AG09319 (cell line): ENCODE measurements around the gene HDAC4.

ENCODE experiments used
- DNase-seq: peaks from one replicate; pipeline ENCODE4 v3.0.0-alpha.2; 2010; ENCODE audit warnings: low read depth; ENCODE audit errors: extremely low read depth
- TF ChIP-seq, protein P1 (sequence below): IDR thresholded peaks from 2 replicates; pipeline ENCODE4 v1.5.1; 2011; ENCODE audit warnings: low read depth, mild to moderate bottlenecking, inconsistent platforms, low read length, moderate library complexity

Gene HDAC4

DNA sequence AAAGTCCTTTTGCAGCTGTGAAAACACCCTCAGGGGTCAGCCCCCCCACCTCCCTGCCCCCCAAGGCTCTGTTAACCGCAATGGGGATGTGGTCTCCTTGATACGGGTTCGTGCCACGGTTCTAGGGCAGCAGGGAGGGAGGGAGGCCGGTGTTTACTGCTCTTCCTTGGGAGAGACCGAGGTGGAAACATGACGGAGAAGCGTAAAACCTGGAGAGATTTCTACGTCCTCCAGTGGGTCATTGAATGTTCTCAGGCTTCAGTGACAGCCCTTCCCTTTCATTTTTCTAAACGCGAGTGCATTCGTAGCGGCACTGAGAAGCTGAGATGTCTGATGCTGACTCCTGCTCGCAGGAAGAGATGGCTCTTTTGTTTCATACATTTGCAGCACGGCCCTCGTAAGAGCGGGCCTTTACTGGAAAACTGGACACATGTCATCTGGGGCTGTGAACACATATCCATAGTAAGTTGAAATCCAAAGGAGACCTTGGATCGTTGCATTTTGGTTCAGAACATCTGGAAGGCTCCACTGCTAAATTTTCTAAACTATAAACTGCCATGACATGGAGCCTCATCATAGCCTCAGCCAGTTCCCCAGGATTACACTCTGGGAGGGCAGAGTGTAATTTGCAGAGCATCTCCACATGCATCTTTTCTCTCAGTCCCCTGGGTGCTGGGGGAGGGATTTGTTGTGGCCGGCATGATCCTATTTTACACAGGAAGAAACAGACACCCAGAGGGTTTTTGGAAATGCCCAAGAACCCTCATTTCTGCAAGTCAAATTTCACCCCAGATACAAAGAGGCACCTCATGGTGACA lies 40.6 kb upstream of the HDAC4 start:
- DNase-seq, result no peak
- TF ChIP-seq, protein P1, sequence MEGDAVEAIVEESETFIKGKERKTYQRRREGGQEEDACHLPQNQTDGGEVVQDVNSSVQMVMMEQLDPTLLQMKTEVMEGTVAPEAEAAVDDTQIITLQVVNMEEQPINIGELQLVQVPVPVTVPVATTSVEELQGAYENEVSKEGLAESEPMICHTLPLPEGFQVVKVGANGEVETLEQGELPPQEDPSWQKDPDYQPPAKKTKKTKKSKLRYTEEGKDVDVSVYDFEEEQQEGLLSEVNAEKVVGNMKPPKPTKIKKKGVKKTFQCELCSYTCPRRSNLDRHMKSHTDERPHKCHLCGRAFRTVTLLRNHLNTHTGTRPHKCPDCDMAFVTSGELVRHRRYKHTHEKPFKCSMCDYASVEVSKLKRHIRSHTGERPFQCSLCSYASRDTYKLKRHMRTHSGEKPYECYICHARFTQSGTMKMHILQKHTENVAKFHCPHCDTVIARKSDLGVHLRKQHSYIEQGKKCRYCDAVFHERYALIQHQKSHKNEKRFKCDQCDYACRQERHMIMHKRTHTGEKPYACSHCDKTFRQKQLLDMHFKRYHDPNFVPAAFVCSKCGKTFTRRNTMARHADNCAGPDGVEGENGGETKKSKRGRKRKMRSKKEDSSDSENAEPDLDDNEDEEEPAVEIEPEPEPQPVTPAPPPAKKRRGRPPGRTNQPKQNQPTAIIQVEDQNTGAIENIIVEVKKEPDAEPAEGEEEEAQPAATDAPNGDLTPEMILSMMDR, result no peak

GRCh38 chr2:239440511-239440959 lies 39.7 kb upstream of the HDAC4 start:
- TF ChIP-seq, protein P1, result no peak
- DNase-seq, result no peak

- no peak for DNase-seq
- TF ChIP-seq, protein P1, result no peak
Measured at GRCh38 chr2:239439754-239440315, 39.0 kb upstream of the HDAC4 start.

- TF ChIP-seq, protein P1, result no peak
- no peak for DNase-seq
Measured at GRCh38 chr2:239438995-239439753, 38.4 kb upstream of the HDAC4 start.

- no peak for DNase-seq
- TF ChIP-seq, protein P1, result no peak
Measured at GRCh38 chr2:239438368-239438767, 37.5 kb upstream of the HDAC4 start.

GRCh38 chr2:239436669-239437335 lies 36.0 kb upstream of the HDAC4 start:
- TF ChIP-seq, protein P1, result no peak
- DNase-seq, result no peak

DNA sequence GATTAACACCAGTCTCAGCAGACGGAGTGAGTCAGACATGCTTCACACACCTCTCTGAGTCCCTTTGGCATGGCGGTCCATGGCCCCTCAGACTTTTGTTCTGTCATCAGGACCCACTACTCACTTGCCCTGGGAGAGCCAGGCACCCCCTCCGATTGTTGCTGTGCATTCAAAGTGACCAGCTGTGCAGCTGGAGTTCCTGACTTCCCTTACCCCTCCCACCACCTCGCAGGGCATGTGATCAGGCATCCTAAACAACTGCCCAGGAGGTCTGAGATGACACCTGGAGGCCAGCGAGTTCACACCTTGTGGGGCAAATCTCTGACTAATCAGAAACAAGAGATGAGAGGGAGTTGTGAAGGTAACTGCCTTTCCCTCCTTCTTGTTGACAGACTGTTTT lies 35.3 kb upstream of the HDAC4 start:
- DNase-seq, result no peak
- TF ChIP-seq, protein P1, result no peak
